HepG2 (cell line): ENCODE measurements around the gene PEMT. TPM values are rescaled to one million over a fixed set of nuclear protein-coding genes. Genes with fewer than 3 reads are reported as not detected.
A peak's percentile ranks its signal among the peaks of the same experiment; 100 is the strongest.

ENCODE experiments used
- ATF4 ChIP-seq, 2 experiments: fragments of 450-650 bp in 1 of 2; sonication (generic) in 1 of 2; formaldehyde crosslinking; IDR thresholded peaks; 2 replicates each; pipeline versions ENCODE4 v1.5.0 to v1.8.0; 2020 to 2022; ENCODE audit warnings: mild to moderate bottlenecking in 1 of 2, missing genetic modification reagents in 1 of 2
- CENPT ChIP-seq: sonication (generic); formaldehyde crosslinking; IDR thresholded peaks from 2 replicates; pipeline ENCODE4 v1.8.0; 2022; ENCODE audit warnings: low read depth, mild to moderate bottlenecking, moderate library complexity, missing genetic modification reagents
- GFI1 ChIP-seq: sonication (generic); formaldehyde crosslinking; IDR thresholded peaks from 2 replicates; pipeline ENCODE4 v1.5.0; 2020; ENCODE audit warnings: missing genetic modification reagents, mild to moderate bottlenecking, borderline replicate concordance
- HNRNPK ChIP-seq: fragments of 200-400 bp; formaldehyde crosslinking; IDR thresholded peaks from 2 replicates; pipeline ENCODE4 v1.6.1; 2018; ENCODE audit warnings: low read length, low read depth, moderate library complexity, mild to moderate bottlenecking; ENCODE audit not compliant: poor library complexity, severe bottlenecking
- LCORL ChIP-seq, 2 experiments: fragments of 450-650 bp in 1 of 2; sonication (generic) in 1 of 2; formaldehyde crosslinking in 1 of 2; IDR thresholded peaks; 2 replicates each; pipeline versions ENCODE4 v1.5.0 to v1.6.1; 2017 to 2020; ENCODE audit warnings: antibody characterized with exemption in 1 of 2, missing genetic modification reagents in 1 of 2
- MAFK ChIP-seq, 2 experiments: IDR thresholded peaks in 1 of 2; conservative IDR thresholded peaks in 1 of 2; 2 replicates each; pipeline ENCODE4 v1.6.1; 2011; ENCODE audit warnings: improper control_type of control experiment in 2 of 2, low read length in 2 of 2
- RFX5 ChIP-seq: IDR thresholded peaks from 2 replicates; pipeline ENCODE4 v1.6.1; 2011; ENCODE audit warnings: low read depth, low read length, improper control_type of control experiment
- RORA ChIP-seq: sonication (generic); formaldehyde crosslinking; IDR thresholded peaks from 2 replicates; pipeline ENCODE4 v1.5.0; 2020; ENCODE audit warnings: mild to moderate bottlenecking, missing genetic modification reagents, moderate library complexity
- TEF ChIP-seq: sonication (generic); formaldehyde crosslinking; IDR thresholded peaks from 2 replicates; pipeline ENCODE4 v1.5.0; 2020; ENCODE audit warnings: missing genetic modification reagents
- THAP8 ChIP-seq: sonication (generic); formaldehyde crosslinking; IDR thresholded peaks from 2 replicates; pipeline ENCODE4 v1.5.1; 2020; ENCODE audit warnings: missing genetic modification reagents, mild to moderate bottlenecking, borderline replicate concordance
- ZBTB1 ChIP-seq: sonication (generic); formaldehyde crosslinking; IDR thresholded peaks from 2 replicates; pipeline ENCODE4 v1.4.0; 2020; ENCODE audit warnings: missing genetic modification reagents, borderline replicate concordance
- ZBTB21 ChIP-seq: sonication (generic); formaldehyde crosslinking; IDR thresholded peaks from 2 replicates; pipeline ENCODE4 v1.4.0; 2020; ENCODE audit warnings: missing genetic modification reagents
- ZFP41 ChIP-seq: sonication (generic); formaldehyde crosslinking; IDR thresholded peaks from 2 replicates; pipeline ENCODE4 v1.4.0; 2020; ENCODE audit warnings: mild to moderate bottlenecking, missing genetic modification reagents, borderline replicate concordance
- ZNF513 ChIP-seq: sonication (generic); formaldehyde crosslinking; conservative IDR thresholded peaks from 2 replicates; pipeline ENCODE4 v1.5.0; 2020; ENCODE audit warnings: missing genetic modification reagents
- ZNF777 ChIP-seq: sonication (generic); formaldehyde crosslinking; IDR thresholded peaks from 2 replicates; pipeline ENCODE4 v1.4.0; 2020; ENCODE audit warnings: missing genetic modification reagents
- ZNF782 ChIP-seq: sonication (generic); formaldehyde crosslinking; IDR thresholded peaks from 2 replicates; pipeline ENCODE4 v1.4.0; 2020; ENCODE audit warnings: missing genetic modification reagents, mild to moderate bottlenecking, borderline replicate concordance
- polyA plus RNA-seq, 8 experiments: library from polyadenylated mRNA; depleted of rRNA in 3 of 8; stranded (reverse) in 7 of 8; unstranded in 1 of 8; fragments of >200 nt; fragmentation: Illumina TruSeq in 4 of 8; extraction: Trizol in 4 of 8; gene quantifications; 2 replicates each; pipeline versions ENCODE4 v1.2.1 to v1.2.3, GENCODE V29; 2011 to 2016; ENCODE audit warnings: low read depth in 4 of 8, missing spikeins in 1 of 8, mixed read lengths in 1 of 8; ENCODE audit not compliant: insufficient read depth in 1 of 8
- total RNA-seq, 5 experiments: library from RNA; depleted of rRNA; stranded (reverse); fragments of >200 nt; fragmentation: Illumina TruSeq; extraction: Trizol; gene quantifications; 2 replicates each; pipeline ENCODE4 v1.2.3, GENCODE V29; 2016; ENCODE audit warnings: low read depth in 1 of 5
- TF ChIP-seq, protein P1 (sequence below): sonication (generic); formaldehyde crosslinking; IDR thresholded peaks from 2 replicates; pipeline ENCODE4 v1.4.0; 2020; ENCODE audit warnings: missing genetic modification reagents
- TF ChIP-seq, protein P2 (sequence below): IDR thresholded peaks from 2 replicates; pipeline ENCODE4 v1.6.1; 2016; ENCODE audit warnings: low read depth, control low read depth
- TF ChIP-seq, protein P3 (sequence below): sonication (generic); formaldehyde crosslinking; conservative IDR thresholded peaks from 2 replicates; pipeline ENCODE4 v1.8.0; 2022; ENCODE audit warnings: missing genetic modification reagents

The PEMT gene
- total and polyA plus RNA-seq, 2 of the 13 experiments (the other 11 are each of a cell fraction or from before 2014, with no cell fraction given) = 31.7 to 43.6 TPM

- TF ChIP-seq CENPT (CRISPR knock-in tag) (no peak), RORA (CRISPR knock-in tag) (no peak), THAP8 (CRISPR knock-in tag) (no peak), MAFK (conservative IDR thresholded peaks at IDR 0.05 in 1 of 2, IDR thresholded peaks at IDR 0.05 in 1 of 2; ENCODE audit: low read length in 2 of 2) (no peak), ZNF513 (CRISPR knock-in tag) (0 out of 2 replicates have a peak, but pooled peaks have one; percentile 33), LCORL (IDR thresholded peaks at IDR 0.05) (no peak), LCORL (CRISPR knock-in tag; IDR thresholded peaks at IDR 0.05) (peak; percentile 33), ZFP41 (no peak), ATF4 (CRISPR knock-in tag; IDR thresholded peaks at IDR 0.05) (no peak), ZBTB21 (CRISPR knock-in tag) (no peak), RFX5 (no peak), TEF (CRISPR knock-in tag) (no peak), HNRNPK (no peak), ZNF782 (no peak), GFI1 (no peak), ZNF777 (CRISPR knock-in tag) (no peak), ZBTB1 (CRISPR knock-in tag) (no peak)
- TF ChIP-seq, protein P1, sequence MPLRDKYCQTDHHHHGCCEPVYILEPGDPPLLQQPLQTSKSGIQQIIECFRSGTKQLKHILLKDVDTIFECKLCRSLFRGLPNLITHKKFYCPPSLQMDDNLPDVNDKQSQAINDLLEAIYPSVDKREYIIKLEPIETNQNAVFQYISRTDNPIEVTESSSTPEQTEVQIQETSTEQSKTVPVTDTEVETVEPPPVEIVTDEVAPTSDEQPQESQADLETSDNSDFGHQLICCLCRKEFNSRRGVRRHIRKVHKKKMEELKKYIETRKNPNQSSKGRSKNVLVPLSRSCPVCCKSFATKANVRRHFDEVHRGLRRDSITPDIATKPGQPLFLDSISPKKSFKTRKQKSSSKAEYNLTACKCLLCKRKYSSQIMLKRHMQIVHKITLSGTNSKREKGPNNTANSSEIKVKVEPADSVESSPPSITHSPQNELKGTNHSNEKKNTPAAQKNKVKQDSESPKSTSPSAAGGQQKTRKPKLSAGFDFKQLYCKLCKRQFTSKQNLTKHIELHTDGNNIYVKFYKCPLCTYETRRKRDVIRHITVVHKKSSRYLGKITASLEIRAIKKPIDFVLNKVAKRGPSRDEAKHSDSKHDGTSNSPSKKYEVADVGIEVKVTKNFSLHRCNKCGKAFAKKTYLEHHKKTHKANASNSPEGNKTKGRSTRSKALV (CRISPR knock-in tag) = no peak
- TF ChIP-seq, protein P2, sequence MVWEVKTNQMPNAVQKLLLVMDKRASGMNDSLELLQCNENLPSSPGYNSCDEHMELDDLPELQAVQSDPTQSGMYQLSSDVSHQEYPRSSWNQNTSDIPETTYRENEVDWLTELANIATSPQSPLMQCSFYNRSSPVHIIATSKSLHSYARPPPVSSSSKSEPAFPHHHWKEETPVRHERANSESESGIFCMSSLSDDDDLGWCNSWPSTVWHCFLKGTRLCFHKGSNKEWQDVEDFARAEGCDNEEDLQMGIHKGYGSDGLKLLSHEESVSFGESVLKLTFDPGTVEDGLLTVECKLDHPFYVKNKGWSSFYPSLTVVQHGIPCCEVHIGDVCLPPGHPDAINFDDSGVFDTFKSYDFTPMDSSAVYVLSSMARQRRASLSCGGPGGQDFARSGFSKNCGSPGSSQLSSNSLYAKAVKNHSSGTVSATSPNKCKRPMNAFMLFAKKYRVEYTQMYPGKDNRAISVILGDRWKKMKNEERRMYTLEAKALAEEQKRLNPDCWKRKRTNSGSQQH (CRISPR knock-in tag) = no peak
- TF ChIP-seq, protein P3, sequence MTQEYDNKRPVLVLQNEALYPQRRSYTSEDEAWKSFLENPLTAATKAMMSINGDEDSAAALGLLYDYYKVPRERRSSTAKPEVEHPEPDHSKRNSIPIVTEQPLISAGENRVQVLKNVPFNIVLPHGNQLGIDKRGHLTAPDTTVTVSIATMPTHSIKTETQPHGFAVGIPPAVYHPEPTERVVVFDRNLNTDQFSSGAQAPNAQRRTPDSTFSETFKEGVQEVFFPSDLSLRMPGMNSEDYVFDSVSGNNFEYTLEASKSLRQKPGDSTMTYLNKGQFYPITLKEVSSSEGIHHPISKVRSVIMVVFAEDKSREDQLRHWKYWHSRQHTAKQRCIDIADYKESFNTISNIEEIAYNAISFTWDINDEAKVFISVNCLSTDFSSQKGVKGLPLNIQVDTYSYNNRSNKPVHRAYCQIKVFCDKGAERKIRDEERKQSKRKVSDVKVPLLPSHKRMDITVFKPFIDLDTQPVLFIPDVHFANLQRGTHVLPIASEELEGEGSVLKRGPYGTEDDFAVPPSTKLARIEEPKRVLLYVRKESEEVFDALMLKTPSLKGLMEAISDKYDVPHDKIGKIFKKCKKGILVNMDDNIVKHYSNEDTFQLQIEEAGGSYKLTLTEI (CRISPR knock-in tag) = no peak
These were observed 21.2 kb downstream of the PEMT start (continued) for GRCh38 chr17:17570140-17570797.
